Muscle of leg (tissue), 11 donors: ENCODE data around the gene RABGAP1L. TPM values are rescaled to one million over a fixed set of nuclear protein-coding genes. Genes with fewer than 3 reads are reported as not detected.
A peak's percentile ranks its signal among the peaks of the same experiment; 100 is the strongest.

Source experiments
- DNase-seq: peaks from one replicate; pipeline ENCODE4 v3.0.0; 2013
- H3K27ac ChIP-seq: one replicate; pipeline ENCODE4 v1.5.1; 2013; ENCODE audit warnings: mild to moderate bottlenecking, low read length, control low read depth
- H3K27me3 ChIP-seq: one replicate; pipeline ENCODE4 v1.6.1; 2013; ENCODE audit warnings: low read length; ENCODE audit not compliant: control insufficient read depth, insufficient read depth
- H3K36me3 ChIP-seq: one replicate; pipeline ENCODE4 v1.6.1; 2013; ENCODE audit warnings: low read length; ENCODE audit not compliant: control insufficient read depth, insufficient read depth
- H3K4me1 ChIP-seq: one replicate; pipeline ENCODE4 v1.6.1; 2013; ENCODE audit warnings: low read length; ENCODE audit not compliant: control insufficient read depth, insufficient read depth
- H3K4me3 ChIP-seq: one replicate; pipeline ENCODE4 v1.5.1; 2013; ENCODE audit warnings: low read length, control low read depth
- H3K9me3 ChIP-seq: replicated peaks from 2 replicates; pipeline ENCODE4 v1.6.1; 2013; ENCODE audit warnings: low read depth, low read length; ENCODE audit not compliant: control insufficient read depth
- WGBS: methylation state at CpG from one replicate; pipeline ENCODE4 v1.1.5; 2013; ENCODE audit warnings: missing lambda C conversion rate; ENCODE audit not compliant: insufficient coverage; 5-methylcytosine and 5-hydroxymethylcytosine counted together
- polyA plus RNA-seq, 8 donors: library from polyadenylated mRNA; unstranded; fragments of 120-200 nt; gene quantifications; one replicate each; pipeline versions ENCODE4 v1.2.1 to v1.2.3, GENCODE V29; 2013; ENCODE audit warnings: inconsistent platforms in 1 of 8, low replicate concordance in 1 of 8; ENCODE audit not compliant: insufficient read length in 8 of 8, insufficient read depth in 1 of 8
- total RNA-seq: library from RNA; stranded (reverse); fragments of 120-200 nt; gene quantifications from one replicate; pipeline ENCODE4 v1.2.4, GENCODE V29; 2013

Gene RABGAP1L
- total and polyA plus RNA-seq, 9 donors = 9.8 to 27.2 (median 11.6) TPM

GRCh38 chr1:174911606-174912005 is 752.3 kb downstream of the RABGAP1L start:
- Histone ChIP-seq H3K9me3 (no peaks in the 10 kb centered on the region), H3K4me1 (no peaks in the 10 kb centered on the region), H3K27me3 (no peaks in the 10 kb centered on the region), H3K27ac (no peak overlapping the region), H3K36me3 (no peaks in the 10 kb centered on the region), H3K4me3 (no peak overlapping the region)
- no CpG with 5 or more reads among the region's 3 CpGs for WGBS
- DNase-seq = peak; percentile 6

GRCh38 chr1:174912264-174912663 is 752.9 kb downstream of the RABGAP1L start:
- no peaks in the 10 kb centered on the region for H3K27me3 ChIP-seq
- DNase-seq = peak; percentile 4
- H3K27ac ChIP-seq = no peak overlapping the region
- H3K4me3 ChIP-seq = no peak overlapping the region
- H3K9me3 ChIP-seq = no peaks in the 10 kb centered on the region
- H3K36me3 ChIP-seq = no peaks in the 10 kb centered on the region
- no peaks in the 10 kb centered on the region for H3K4me1 ChIP-seq

GRCh38 chr1:174913225-174913903 is 754.0 kb downstream of the RABGAP1L start:
- Histone ChIP-seq H3K9me3 (no peaks in the 10 kb centered on the region), H3K36me3 (no peaks in the 10 kb centered on the region), H3K4me1 (no peaks in the 10 kb centered on the region), H3K4me3 (no peak overlapping the region), H3K27me3 (no peaks in the 10 kb centered on the region), H3K27ac (no peak overlapping the region)
- 55% methylated on average over 2 of the region's 5 CpGs for WGBS
- no peak for DNase-seq

- H3K36me3 ChIP-seq = no peaks in the 10 kb centered on the region
- H3K4me3 ChIP-seq = no peak overlapping the region
- H3K27me3 ChIP-seq = no peaks in the 10 kb centered on the region
- no peaks in the 10 kb centered on the region for H3K4me1 ChIP-seq
- no peaks in the 10 kb centered on the region for H3K9me3 ChIP-seq
- no peak overlapping the region for H3K27ac ChIP-seq
- no CpG with 5 or more reads among the region's 1 CpG for WGBS
- DNase-seq = peak; percentile 62
Measured at GRCh38 chr1:174914991-174915390, 755.7 kb downstream of the RABGAP1L start.

GRCh38 chr1:174916846-174917245 is 757.5 kb downstream of the RABGAP1L start:
- Histone ChIP-seq H3K4me3 (no peak overlapping the region), H3K36me3 (no peaks in the 10 kb centered on the region), H3K4me1 (no peaks in the 10 kb centered on the region), H3K9me3 (no peaks in the 10 kb centered on the region), H3K27ac (no peak overlapping the region), H3K27me3 (no peaks in the 10 kb centered on the region)
- DNase-seq = no peak
- WGBS = no CpG with 5 or more reads among the region's 3 CpGs

- Histone ChIP-seq H3K4me1 (no peaks in the 10 kb centered on the region), H3K27me3 (no peaks in the 10 kb centered on the region), H3K27ac (no peak overlapping the region), H3K36me3 (no peaks in the 10 kb centered on the region), H3K9me3 (no peaks in the 10 kb centered on the region), H3K4me3 (no peak overlapping the region)
- DNase-seq = no peak
- WGBS = 100% methylated on average over 1 of the region's 1 CpG
Measured at GRCh38 chr1:174920093-174920492, 760.8 kb downstream of the RABGAP1L start.

- no peaks in the 10 kb centered on the region for H3K9me3 ChIP-seq
- H3K27me3 ChIP-seq = no peaks in the 10 kb centered on the region
- DNase-seq = peak; percentile 24
- H3K36me3 ChIP-seq = no peaks in the 10 kb centered on the region
- H3K4me1 ChIP-seq = no peaks in the 10 kb centered on the region
- no peak overlapping the region for H3K4me3 ChIP-seq
- H3K27ac ChIP-seq = no peak overlapping the region
- WGBS = 90% methylated on average over 5 of the region's 5 CpGs
Measured at GRCh38 chr1:174922121-174922520, 762.8 kb downstream of the RABGAP1L start.

- no peaks in the 10 kb centered on the region for H3K4me1 ChIP-seq
- H3K36me3 ChIP-seq = no peaks in the 10 kb centered on the region
- H3K27ac ChIP-seq = no peak overlapping the region
- H3K9me3 ChIP-seq = no peaks in the 10 kb centered on the region
- WGBS = 100% methylated on average over 1 of the region's 5 CpGs
- H3K27me3 ChIP-seq = no peaks in the 10 kb centered on the region
- no peak for DNase-seq
- H3K4me3 ChIP-seq = no peak overlapping the region
Measured at GRCh38 chr1:174923820-174924219, 764.5 kb downstream of the RABGAP1L start.

GRCh38 chr1:174928541-174928940 is 769.2 kb downstream of the RABGAP1L start:
- Histone ChIP-seq H3K27me3 (no peaks in the 10 kb centered on the region), H3K27ac (no peak overlapping the region), H3K4me3 (no peak overlapping the region), H3K9me3 (no peaks in the 10 kb centered on the region), H3K4me1 (no peaks in the 10 kb centered on the region), H3K36me3 (no peaks in the 10 kb centered on the region)
- no peak for DNase-seq
- no CpG with 5 or more reads among the region's 1 CpG for WGBS

GRCh38 chr1:174931214-174931613 is 771.9 kb downstream of the RABGAP1L start:
- Histone ChIP-seq H3K4me3 (no peak overlapping the region), H3K9me3 (no peaks in the 10 kb centered on the region), H3K4me1 (no peaks in the 10 kb centered on the region), H3K27me3 (no peaks in the 10 kb centered on the region), H3K36me3 (no peaks in the 10 kb centered on the region), H3K27ac (no peak overlapping the region)
- WGBS = no CpG with 5 or more reads among the region's 1 CpG
- DNase-seq = no peak

- 88% methylated on average over 1 of the region's 2 CpGs for WGBS
- Histone ChIP-seq H3K36me3 (no peaks in the 10 kb centered on the region), H3K27me3 (no peaks in the 10 kb centered on the region), H3K4me3 (no peak overlapping the region), H3K4me1 (no peaks in the 10 kb centered on the region), H3K9me3 (no peaks in the 10 kb centered on the region), H3K27ac (no peak overlapping the region)
- no peak for DNase-seq
Measured at GRCh38 chr1:174932587-174932986, 773.3 kb downstream of the RABGAP1L start.
